RCC 7860 (cell line): ENCODE data around the gene HK1.
"Not testable (repeated sequence)": the region's sequence is repeated elsewhere in the genome, so short reads cannot be mapped to it uniquely, and the experiment has no call there.

Source experiments
- DNase-seq: peaks from one replicate; pipeline ENCODE4 v3.0.0-alpha.2; 2015; ENCODE audit warnings: low spot score
- FAIRE-seq: peaks from 2 replicates; lab custom pipeline; 2012; peaks lifted over from hg19 to GRCh38; lab: Jason Lieb, UNC

HK1 gene

GRCh38 chr10:69325637-69326523, 47.6 kb downstream of the HK1 start:
- not testable (repeated sequence) for FAIRE-seq
- peak; percentile 49 for DNase-seq

GRCh38 chr10:69326692-69327091, 48.4 kb downstream of the HK1 start:
- FAIRE-seq, result no peak

GRCh38 chr10:69327463-69328379, 49.4 kb downstream of the HK1 start:
- DNase-seq, result peak; percentile 69
- FAIRE-seq, result peak; percentile 70

More at GRCh38 chr10:69326692-69327091, 48.4 kb downstream of the HK1 start:
- DNase-seq, result no peak

- DNase-seq, result no peak
- no peak for FAIRE-seq
Measured at GRCh38 chr10:69328380-69328735, 50.1 kb downstream of the HK1 start.

- DNase-seq, FAIRE-seq: not testable (repeated sequence)
Measured at GRCh38 chr10:69328888-69329287, 50.6 kb downstream of the HK1 start.

- no peak for FAIRE-seq
- DNase-seq, result no peak
Measured at GRCh38 chr10:69329721-69330178, 51.5 kb downstream of the HK1 start.

GRCh38 chr10:69331161-69331560, 52.9 kb downstream of the HK1 start:
- FAIRE-seq (no peak), DNase-seq (no peak)

GRCh38 chr10:69332278-69333010, 54.1 kb downstream of the HK1 start:
- FAIRE-seq (no peak), DNase-seq (no peak)

GRCh38 chr10:69333205-69333604, 54.9 kb downstream of the HK1 start:
- no peak for FAIRE-seq

GRCh38 chr10:69333865-69334301, 55.6 kb downstream of the HK1 start:
- DNase-seq, FAIRE-seq: not testable (repeated sequence)

More at GRCh38 chr10:69333205-69333604, 54.9 kb downstream of the HK1 start:
- DNase-seq, result no peak

GRCh38 chr10:69334302-69335062, 56.2 kb downstream of the HK1 start:
- DNase-seq, result no peak
- no peak for FAIRE-seq

- no peak for DNase-seq
- FAIRE-seq, result no peak
Measured at GRCh38 chr10:69335063-69335587, 56.8 kb downstream of the HK1 start.

GRCh38 chr10:69335613-69336012, 57.3 kb downstream of the HK1 start:
- DNase-seq (no peak), FAIRE-seq (no peak)

GRCh38 chr10:69336952-69337295, 58.6 kb downstream of the HK1 start:
- DNase-seq (no peak), FAIRE-seq (no peak)

- FAIRE-seq, result no peak
- DNase-seq, result peak; percentile 44
Measured at GRCh38 chr10:69337296-69338132, 59.2 kb downstream of the HK1 start.

GRCh38 chr10:69338133-69338456, 59.8 kb downstream of the HK1 start:
- no peak for FAIRE-seq
- DNase-seq, result no peak

- FAIRE-seq (no peak), DNase-seq (no peak)
Measured at GRCh38 chr10:69338547-69339450, 60.5 kb downstream of the HK1 start.

GRCh38 chr10:69340695-69341094, 62.4 kb downstream of the HK1 start:
- DNase-seq, result no peak
- FAIRE-seq, result no peak
